Neuronal stem cell (in vitro differentiated cells): ENCODE data around the gene DENND5A.
"Not testable (repeated sequence)": the region's sequence is repeated elsewhere in the genome, so short reads cannot be mapped to it uniquely, and the experiment has no call there.

Experiments
- DNase-seq: peaks from one replicate; pipeline ENCODE4 v3.0.0-alpha.2; 2013; ENCODE audit warnings: low spot score
- H2AFZ ChIP-seq: one replicate; pipeline ENCODE4 v1.6.1; 2013; ENCODE audit warnings: mild to moderate bottlenecking, low read length, inconsistent platforms
- H2AK5ac ChIP-seq: 2 replicates; pipeline ENCODE4 v1.6.1; 2013; ENCODE audit warnings: low read depth, mild to moderate bottlenecking, inconsistent platforms, low read length, moderate library complexity, mixed read lengths
- H2BK120ac ChIP-seq: 2 replicates; pipeline ENCODE4 v1.6.1; 2013; ENCODE audit warnings: low read depth, mild to moderate bottlenecking, inconsistent platforms, low read length, moderate library complexity, mixed read lengths
- H2BK12ac ChIP-seq: one replicate; pipeline ENCODE4 v1.6.1; 2013; ENCODE audit warnings: low read length, inconsistent platforms
- H2BK15ac ChIP-seq: 2 replicates; pipeline ENCODE4 v1.6.1; 2013; ENCODE audit warnings: mild to moderate bottlenecking, low read length, inconsistent platforms, mixed read lengths
- H2BK5ac ChIP-seq: one replicate; pipeline ENCODE4 v1.6.1; 2013; ENCODE audit warnings: inconsistent platforms, mild to moderate bottlenecking, low read length, moderate library complexity
- H3K14ac ChIP-seq: one replicate; pipeline ENCODE4 v1.6.1; 2013; ENCODE audit warnings: low read length, inconsistent platforms
- H3K18ac ChIP-seq: 2 replicates; pipeline ENCODE4 v1.6.1; 2013; ENCODE audit warnings: low read length, inconsistent platforms
- H3K23ac ChIP-seq: 2 replicates; pipeline ENCODE4 v1.6.1; 2013; ENCODE audit warnings: low read depth, mild to moderate bottlenecking, mixed read lengths, low read length, inconsistent platforms; ENCODE audit not compliant: poor library complexity
- H3K27ac ChIP-seq: replicated peaks from 3 replicates; pipeline ENCODE4 v1.5.1; 2013; ENCODE audit warnings: low read length, inconsistent platforms
- H3K27me3 ChIP-seq, 3 experiments: 2 replicates each; pipeline ENCODE4 v1.6.1; 2013; ENCODE audit warnings: low read length in 3 of 3, mild to moderate bottlenecking in 2 of 3, inconsistent platforms in 1 of 3, low read depth in 1 of 3, mixed read lengths in 1 of 3, moderate library complexity in 1 of 3; ENCODE audit not compliant: control insufficient read depth in 3 of 3, insufficient read depth in 3 of 3
- H3K36me3 ChIP-seq, 2 donors: replicated peaks in 1 of 2; 2 replicates each; pipeline ENCODE4 v1.6.1; 2013; ENCODE audit warnings: low read length in 2 of 2; ENCODE audit not compliant: control insufficient read depth in 2 of 2, insufficient read depth in 2 of 2
- H3K4ac ChIP-seq: 2 replicates; pipeline ENCODE4 v1.6.1; 2013; ENCODE audit warnings: inconsistent platforms, mild to moderate bottlenecking, low read length, moderate library complexity
- H3K4me1 ChIP-seq, 2 donors: 1 replicate in 1 of 2; 2 replicates in 1 of 2; pipeline ENCODE4 v1.6.1; 2013; ENCODE audit warnings: low read length in 2 of 2, low read depth in 1 of 2; ENCODE audit not compliant: control insufficient read depth in 2 of 2, insufficient read depth in 1 of 2
- H3K4me2 ChIP-seq: one replicate; pipeline ENCODE4 v1.6.1; 2013; ENCODE audit warnings: mild to moderate bottlenecking, low read length, inconsistent platforms; ENCODE audit not compliant: insufficient read depth, poor library complexity, severe bottlenecking
- H3K4me3 ChIP-seq, 2 donors: 2 replicates each; pipeline ENCODE4 v1.5.1; 2013; ENCODE audit warnings: low read length in 2 of 2, mild to moderate bottlenecking in 2 of 2, inconsistent platforms in 1 of 2, moderate library complexity in 1 of 2
- H3K79me1 ChIP-seq: one replicate; pipeline ENCODE4 v1.6.1; 2013; ENCODE audit warnings: low read depth, mild to moderate bottlenecking, inconsistent platforms, low read length, moderate library complexity
- H3K9ac ChIP-seq: one replicate; pipeline ENCODE4 v1.6.1; 2013; ENCODE audit warnings: mild to moderate bottlenecking, low read depth, low read length, inconsistent platforms; ENCODE audit not compliant: poor library complexity
- H3K9me3 ChIP-seq, 2 donors: replicated peaks in 1 of 2; 2 replicates each; pipeline versions ENCODE3 to v1.6.1; 2013; ENCODE audit warnings: low read length in 2 of 2, mild to moderate bottlenecking in 2 of 2, inconsistent platforms in 1 of 2, low read depth in 1 of 2, mixed read lengths in 1 of 2, moderate library complexity in 1 of 2; ENCODE audit not compliant: control insufficient read depth in 2 of 2, insufficient read depth in 1 of 2
- H4K8ac ChIP-seq: one replicate; pipeline ENCODE4 v1.6.1; 2013; ENCODE audit warnings: low read depth, mild to moderate bottlenecking, inconsistent platforms, low read length, moderate library complexity
- H4K91ac ChIP-seq: one replicate; pipeline ENCODE4 v1.6.1; 2013; ENCODE audit warnings: low read length, low read depth, mild to moderate bottlenecking, inconsistent platforms; ENCODE audit not compliant: poor library complexity
- WGBS, 2 donors: extraction: QIAGEN DNeasy Blood & Tissue Kit; methylation state at CpG; one replicate each; pipeline ENCODE4 v1.1.7; 2013; ENCODE audit warnings: missing lambda C conversion rate in 2 of 2, mixed read lengths in 1 of 2; ENCODE audit not compliant: insufficient read length in 2 of 2, insufficient replicate concordance in 1 of 2; ENCODE audit errors: extremely low coverage in 2 of 2; 5-methylcytosine and 5-hydroxymethylcytosine counted together

The DENND5A gene

DNA sequence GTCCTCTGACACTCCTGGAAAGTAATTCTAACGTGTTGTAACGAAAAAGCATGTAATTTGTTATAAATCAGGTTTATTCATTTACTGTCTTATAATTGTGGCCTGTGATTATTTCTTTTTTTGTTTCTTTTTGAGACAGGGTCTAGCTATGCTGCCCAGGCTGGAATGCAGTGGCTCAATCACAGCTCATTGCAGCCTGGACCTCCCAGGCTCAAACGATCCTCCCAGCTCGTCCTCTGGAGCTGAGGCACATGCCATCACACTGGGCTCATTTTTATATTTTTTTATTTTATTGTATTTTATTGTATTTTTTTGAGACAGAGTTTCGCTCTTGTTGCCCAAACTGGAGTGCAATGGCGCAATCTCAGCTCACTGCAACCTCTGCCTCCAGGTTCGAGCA, 15.9 kb downstream of the DENND5A start:
- H3K18ac ChIP-seq, result no peak overlapping the region
- no peak overlapping the region for H2BK5ac ChIP-seq
- no peak overlapping the region for H2BK120ac ChIP-seq
- H3K27me3 ChIP-seq, result no peaks in the 10 kb centered on the region
- DNase-seq, result no peak
- no peak overlapping the region for H2AFZ ChIP-seq
- WGBS, 2 donors, result no CpG with 5 or more reads among the region's 7 CpGs
- H4K8ac ChIP-seq, result no peak overlapping the region
- no peak overlapping the region for H3K14ac ChIP-seq
- H4K91ac ChIP-seq, result no peak overlapping the region
- H3K4me3 ChIP-seq, result no peak overlapping the region
- H3K27ac ChIP-seq, result no peak overlapping the region
- peaks cover 0 to 4% of the 10 kb centered on the region in 2 donors for H3K9me3 ChIP-seq
- H2BK12ac ChIP-seq, result no peak overlapping the region
- peaks cover 7% of the 10 kb centered on the region for H3K79me1 ChIP-seq
- no peak overlapping the region for H2AK5ac ChIP-seq
- H3K4me1 ChIP-seq, result peaks cover 0 to 2% of the 10 kb centered on the region in 2 donors
- no peak overlapping the region for H3K9ac ChIP-seq
- H3K23ac ChIP-seq, result no peak overlapping the region
- H3K4ac ChIP-seq, result no peak overlapping the region
- H2BK15ac ChIP-seq, result no peak overlapping the region
- no peak overlapping the region for H3K4me2 ChIP-seq
- peaks cover 0 to 28% of the 10 kb centered on the region in 2 donors for H3K36me3 ChIP-seq

DNA sequence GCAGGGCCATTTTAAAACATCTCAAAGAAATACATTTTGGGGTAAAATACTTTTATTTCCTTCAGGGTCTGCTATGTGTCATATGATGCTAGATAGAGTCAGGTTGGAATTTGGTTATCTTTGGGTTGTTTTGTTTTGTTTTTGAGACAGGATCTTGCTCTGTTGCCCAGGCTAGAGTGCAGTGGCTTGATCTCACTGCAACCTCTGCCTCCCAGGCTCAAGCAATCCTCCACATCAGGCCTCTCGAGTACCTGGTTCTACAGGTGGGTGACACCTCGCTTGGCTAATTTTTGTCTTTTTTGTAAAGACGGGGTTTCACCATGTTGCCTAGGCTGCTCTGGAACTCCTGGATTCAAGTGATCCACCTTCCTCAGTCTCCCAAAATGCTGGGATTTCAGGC, 17.3 kb downstream of the DENND5A start:
- H4K8ac ChIP-seq, result no peak overlapping the region
- H3K18ac ChIP-seq, result no peak overlapping the region
- H2BK15ac ChIP-seq, result no peak overlapping the region
- H3K9me3 ChIP-seq, result peaks cover 0 to 4% of the 10 kb centered on the region in 2 donors
- no peak overlapping the region for H2BK5ac ChIP-seq
- peaks cover 4% of the 10 kb centered on the region for H3K79me1 ChIP-seq
- no peak overlapping the region for H2BK12ac ChIP-seq
- H3K27me3 ChIP-seq, result no peaks in the 10 kb centered on the region
- no peak overlapping the region for H3K4me2 ChIP-seq
- H3K4me3 ChIP-seq, result no peak overlapping the region
- H3K4ac ChIP-seq, result no peak overlapping the region
- no peak overlapping the region for H4K91ac ChIP-seq
- no peak overlapping the region for H2AK5ac ChIP-seq
- no peak overlapping the region for H3K23ac ChIP-seq
- no peak overlapping the region for H2BK120ac ChIP-seq
- no peak overlapping the region for H3K27ac ChIP-seq
- no peak overlapping the region for H3K14ac ChIP-seq
- no peak for DNase-seq
- WGBS, 2 donors, result no CpG with 5 or more reads among the region's 3 CpGs
- H3K9ac ChIP-seq, result no peak overlapping the region
- peaks cover 0 to 20% of the 10 kb centered on the region in 2 donors for H3K36me3 ChIP-seq
- H3K4me1 ChIP-seq, result peaks cover 0 to 2% of the 10 kb centered on the region in 2 donors
- no peak overlapping the region for H2AFZ ChIP-seq

DNA sequence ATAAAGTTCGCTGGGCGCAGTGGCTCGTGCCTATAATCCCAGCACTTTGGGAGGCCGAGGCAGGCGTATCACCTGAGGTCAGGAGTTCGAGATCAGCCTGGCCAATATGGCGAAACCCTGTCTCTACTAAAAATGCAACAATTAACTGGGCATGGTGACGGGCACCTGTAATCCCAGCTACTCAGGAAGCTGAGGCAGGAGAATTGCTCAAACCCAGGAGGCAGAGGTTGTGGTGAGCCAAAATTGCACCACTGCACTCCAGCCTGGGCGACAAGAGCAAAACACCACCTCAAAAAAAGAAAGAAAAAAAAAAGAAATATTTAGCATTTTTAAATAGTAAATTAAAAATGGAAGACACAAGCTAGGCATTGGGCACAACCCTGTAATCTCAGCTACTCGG, 28.9 kb downstream of the DENND5A start:
- not testable (repeated sequence) for H3K27me3 ChIP-seq, H4K8ac ChIP-seq, H3K4me3 ChIP-seq, H3K9me3 ChIP-seq, H2BK15ac ChIP-seq, H3K4ac ChIP-seq, H4K91ac ChIP-seq, H3K27ac ChIP-seq, H3K79me1 ChIP-seq, H2AFZ ChIP-seq, H3K4me2 ChIP-seq, H3K18ac ChIP-seq, DNase-seq, H3K14ac ChIP-seq, H2BK120ac ChIP-seq, H2BK12ac ChIP-seq, H3K36me3 ChIP-seq, H3K4me1 ChIP-seq, H2AK5ac ChIP-seq, H3K9ac ChIP-seq, H2BK5ac ChIP-seq, H3K23ac ChIP-seq
- WGBS, 2 donors, result no CpG with 5 or more reads among the region's 10 CpGs

DNA sequence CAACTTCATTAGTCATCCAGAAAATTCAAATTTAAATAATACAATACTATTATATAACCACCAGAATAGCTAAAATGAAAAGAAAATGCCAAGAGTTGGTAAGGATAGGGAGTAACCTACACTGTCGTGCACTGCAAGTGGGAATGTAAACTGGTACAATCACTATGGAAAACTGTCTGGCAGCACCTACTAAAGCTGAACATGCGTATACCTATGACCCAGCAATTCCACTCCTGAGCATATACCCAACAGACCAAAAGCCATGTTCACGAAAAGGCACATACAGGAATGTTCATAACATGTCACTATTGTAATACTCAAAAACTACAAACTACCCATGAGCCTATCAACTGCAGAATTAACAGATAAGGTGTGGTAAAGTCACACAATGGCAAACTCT, 32.7 kb downstream of the DENND5A start:
- no peak overlapping the region for H2BK15ac ChIP-seq
- no peak overlapping the region for H4K8ac ChIP-seq
- H3K4me1 ChIP-seq, result peaks cover 0 to 3% of the 10 kb centered on the region in 2 donors
- H3K18ac ChIP-seq, result no peak overlapping the region
- peaks cover 0 to 4% of the 10 kb centered on the region in 2 donors for H3K9me3 ChIP-seq
- no peak overlapping the region for H2AK5ac ChIP-seq
- H4K91ac ChIP-seq, result no peak overlapping the region
- H3K79me1 ChIP-seq, result peaks cover 2% of the 10 kb centered on the region
- no peak overlapping the region for H3K27ac ChIP-seq
- no peak overlapping the region for H2AFZ ChIP-seq
- H2BK12ac ChIP-seq, result no peak overlapping the region
- H3K27me3 ChIP-seq, result no peaks in the 10 kb centered on the region
- no peak overlapping the region for H3K23ac ChIP-seq
- H3K4me2 ChIP-seq, result no peak overlapping the region
- peaks cover 0 to 4% of the 10 kb centered on the region in 2 donors for H3K36me3 ChIP-seq
- H3K4ac ChIP-seq, result no peak overlapping the region
- H3K4me3 ChIP-seq, result no peak overlapping the region
- DNase-seq, result no peak
- no peak overlapping the region for H2BK120ac ChIP-seq
- no peak overlapping the region for H3K9ac ChIP-seq
- no peak overlapping the region for H3K14ac ChIP-seq
- whole genome bisulfite sequencing, 2 donors, result no CpG with 5 or more reads among the region's 3 CpGs
- H2BK5ac ChIP-seq, result no peak overlapping the region
